Head of caudate nucleus (tissue), 42 donors: ENCODE measurements around the gene GABBR2.

Experiments
- DNase-seq, 42 donors: peaks; one replicate each; pipeline versions ENCODE4 v3.0.0 to v3.0.0-alpha.2; 2020 to 2021; ENCODE audit warnings: mixed read lengths in 7 of 42
- intact Hi-C: fragments of 100-400 bp; cut with DNase I; formaldehyde crosslinking; loops from one replicate; pipeline ENCODE4 v1.15.0; 2022

Gene GABBR2

GRCh38 chr9:98330831-98331230 is 377.9 kb downstream of the GABBR2 start:
- DNase-seq, result peak in 1 of 42 donors; percentile 2
- intact Hi-C loops, result no loop called here

GRCh38 chr9:98329904-98330303 is 378.8 kb downstream of the GABBR2 start:
- intact Hi-C loops, result no loop called here

GRCh38 chr9:98329281-98329680 is 379.5 kb downstream of the GABBR2 start:
- DNase-seq, result peak in 3 of 42 donors; percentile 5 to 22 (median 14)
- intact Hi-C loops, result no loop called here

More at GRCh38 chr9:98329904-98330303, 378.8 kb downstream of the GABBR2 start:
- DNase-seq, result peak in 1 of 42 donors; percentile 17

- intact Hi-C loops, result no loop called here
- peak in 2 of 42 donors; percentile 0 to 4 for DNase-seq
These were observed 380.0 kb downstream of the GABBR2 start for GRCh38 chr9:98328770-98329169.

GRCh38 chr9:98328141-98328540 is 380.6 kb downstream of the GABBR2 start:
- intact Hi-C loops, result no loop called here
- peak in 1 of 42 donors; percentile 17 for DNase-seq

GRCh38 chr9:98327249-98327561 is 381.5 kb downstream of the GABBR2 start:
- peak in 4 of 42 donors; percentile 2 to 31 (median 16) for DNase-seq
- intact Hi-C loops, result no loop called here

- intact Hi-C loops, result no loop called here
- DNase-seq, result peak in 3 of 42 donors; percentile 11 to 21 (median 15)
These were observed 382.1 kb downstream of the GABBR2 start for GRCh38 chr9:98326459-98327248.

GRCh38 chr9:98324801-98325200 is 383.9 kb downstream of the GABBR2 start:
- DNase-seq, result no peak
- intact Hi-C loops, result no loop called here

- intact Hi-C loops, result no loop called here
- DNase-seq, result peak in 1 of 42 donors; percentile 15
These were observed 385.0 kb downstream of the GABBR2 start for GRCh38 chr9:98323831-98324135.

- peak in 1 of 42 donors; percentile 19 for DNase-seq
- intact Hi-C loops, result no loop called here
These were observed 385.5 kb downstream of the GABBR2 start for GRCh38 chr9:98323051-98323830.

- intact Hi-C loops, result no loop called here
- DNase-seq, result peak in 1 of 42 donors; percentile 18
These were observed 387.5 kb downstream of the GABBR2 start for GRCh38 chr9:98321269-98321668.

- intact Hi-C loops, result loop anchor here (5.0 kb wide), 1 partner anchor 453 kb away; no protein-coding TSS in a partner anchor
- DNase-seq, result no peak
These were observed 389.8 kb downstream of the GABBR2 start for GRCh38 chr9:98318834-98319478.

- intact Hi-C loops, result loop anchor here (5.0 kb wide), 1 partner anchor 454 kb away; no protein-coding TSS in a partner anchor
- no peak for DNase-seq
These were observed 390.5 kb downstream of the GABBR2 start for GRCh38 chr9:98318041-98318790.

- DNase-seq, result peak in 15 of 42 donors; percentile 7 to 50 (median 22)
- intact Hi-C loops, result loop anchor here (5.0 kb wide), 1 partner anchor 455 kb away; no protein-coding TSS in a partner anchor
These were observed 391.4 kb downstream of the GABBR2 start for GRCh38 chr9:98317134-98317857.

GRCh38 chr9:98316445-98317133 is 392.1 kb downstream of the GABBR2 start:
- DNase-seq, result no peak
- intact Hi-C loops, result loop anchor here (5.0 kb wide), 1 partner anchor 456 kb away; no protein-coding TSS in a partner anchor

GRCh38 chr9:98315551-98316060 is 393.1 kb downstream of the GABBR2 start:
- peak; percentile 63 to 92 (median 82) for DNase-seq
- intact Hi-C loops, result loop anchor here (5.0 kb wide), 1 partner anchor 457 kb away; no protein-coding TSS in a partner anchor

- no peak for DNase-seq
- intact Hi-C loops, result loop anchor here (5.0 kb wide), 1 partner anchor 457 kb away; no protein-coding TSS in a partner anchor
These were observed 393.7 kb downstream of the GABBR2 start for GRCh38 chr9:98315067-98315453.
